ENCODE measurements around the gene NUDT2.

GRCh38 chr9:34392511-34392910, 63.1 kb downstream of the NUDT2 start:
- TF ChIP-seq CTCF (IDR thresholded peaks at IDR 0.05) (no peak), EZH2 (IDR thresholded peaks at IDR 0.05; ENCODE audit: borderline replicate concordance, insufficient read depth, low read depth, low read length, poor library complexity, severe bottlenecking) (no peak)

All from B cell (primary cell).